ENCODE data around the gene WASL. TPM values are rescaled to one million over a fixed set of nuclear protein-coding genes. Genes with fewer than 3 reads are reported as not detected.

The WASL gene
- total RNA-seq, 1 experiment from 2014 or later = 42.3 TPM

GRCh38 chr7:123679614-123680013 lies 69.2 kb downstream of the WASL start:
- H3K36me3 ChIP-seq (ENCODE audit: control insufficient read depth, insufficient read depth, low read length) = peaks cover 2% of the 10 kb centered on the region
- BruUV-seq (replicated peaks) = no TSS peak
- no peak for DNase-seq
- Mint-ChIP-seq H3K36me3 (ENCODE audit: insufficient read depth, unreplicated experiment) (peaks cover 23% of the 10 kb centered on the region), H3K4me3 (ENCODE audit: unreplicated experiment) (no peak overlapping the region), H3K9me3 (ENCODE audit: unreplicated experiment) (no peaks in the 10 kb centered on the region), H3K27ac (ENCODE audit: unreplicated experiment) (no peak overlapping the region), H3K27me3 (ENCODE audit: insufficient read depth, unreplicated experiment) (no peaks in the 10 kb centered on the region), H3K4me1 (ENCODE audit: low read depth, unreplicated experiment) (no peaks in the 10 kb centered on the region)
- peaks cover 19% of the 10 kb centered on the region for H3K4me1 ChIP-seq
- no peaks in the 10 kb centered on the region for H3K9me3 ChIP-seq
- ChIA-PET CTCF (no interaction called here), POLR2A (no interaction called here)
- intact Hi-C loops (cut with micrococcal nuclease; ENCODE audit: unreplicated experiment) = loop anchor here (5.0 kb wide), 1 partner anchor 238 kb away; no protein-coding TSS in a partner anchor
- no peaks in the 10 kb centered on the region for H3K27me3 ChIP-seq (replicated peaks; ENCODE audit: control insufficient read depth, insufficient read depth, low read length)
- H3K4me3 ChIP-seq (ENCODE audit: low read depth, low read length) = no peak overlapping the region
- TF ChIP-seq, protein P1, sequence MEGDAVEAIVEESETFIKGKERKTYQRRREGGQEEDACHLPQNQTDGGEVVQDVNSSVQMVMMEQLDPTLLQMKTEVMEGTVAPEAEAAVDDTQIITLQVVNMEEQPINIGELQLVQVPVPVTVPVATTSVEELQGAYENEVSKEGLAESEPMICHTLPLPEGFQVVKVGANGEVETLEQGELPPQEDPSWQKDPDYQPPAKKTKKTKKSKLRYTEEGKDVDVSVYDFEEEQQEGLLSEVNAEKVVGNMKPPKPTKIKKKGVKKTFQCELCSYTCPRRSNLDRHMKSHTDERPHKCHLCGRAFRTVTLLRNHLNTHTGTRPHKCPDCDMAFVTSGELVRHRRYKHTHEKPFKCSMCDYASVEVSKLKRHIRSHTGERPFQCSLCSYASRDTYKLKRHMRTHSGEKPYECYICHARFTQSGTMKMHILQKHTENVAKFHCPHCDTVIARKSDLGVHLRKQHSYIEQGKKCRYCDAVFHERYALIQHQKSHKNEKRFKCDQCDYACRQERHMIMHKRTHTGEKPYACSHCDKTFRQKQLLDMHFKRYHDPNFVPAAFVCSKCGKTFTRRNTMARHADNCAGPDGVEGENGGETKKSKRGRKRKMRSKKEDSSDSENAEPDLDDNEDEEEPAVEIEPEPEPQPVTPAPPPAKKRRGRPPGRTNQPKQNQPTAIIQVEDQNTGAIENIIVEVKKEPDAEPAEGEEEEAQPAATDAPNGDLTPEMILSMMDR (IDR thresholded peaks at IDR 0.05; ENCODE audit: insufficient read depth in 1 of 2, low read depth in 1 of 2, low read length in 1 of 2, severe bottlenecking in 1 of 2, unreplicated experiment in 1 of 2) = no peak

DNA sequence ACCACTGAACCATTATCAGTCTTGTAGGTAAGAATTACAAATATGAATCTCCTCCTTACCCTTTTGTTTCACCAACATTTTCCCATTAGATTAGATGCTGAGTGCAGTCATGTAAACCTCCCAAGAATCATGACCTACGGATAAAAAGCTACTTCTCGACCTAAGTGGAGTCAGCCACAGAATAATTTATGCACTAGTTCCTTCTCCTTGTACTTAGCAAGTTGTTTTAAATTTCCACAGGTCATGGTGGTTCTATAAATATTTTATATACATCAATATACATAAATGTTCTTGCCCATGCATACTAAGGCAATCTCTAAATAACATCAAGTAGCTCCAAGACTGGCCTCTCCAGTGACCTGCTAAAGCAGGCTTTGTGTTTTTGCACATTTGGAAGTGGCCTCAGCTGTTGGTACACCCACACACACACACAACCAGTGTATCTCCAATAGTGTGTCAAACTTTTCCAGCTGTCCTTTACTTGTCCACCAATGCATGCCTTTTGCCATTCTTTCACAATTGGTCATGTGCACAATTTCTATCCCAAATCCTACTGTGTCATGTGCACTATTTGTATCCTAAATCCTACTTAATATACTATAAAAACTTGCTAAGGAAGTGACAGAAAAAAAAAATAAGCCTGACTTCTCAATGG lies 71.6 kb downstream of the WASL start:
- TF ChIP-seq, protein P1 (IDR thresholded peaks at IDR 0.05; ENCODE audit: insufficient read depth in 1 of 2, low read depth in 1 of 2, low read length in 1 of 2, severe bottlenecking in 1 of 2, unreplicated experiment in 1 of 2) = no peak
- no peaks in the 10 kb centered on the region for H3K9me3 ChIP-seq
- Mint-ChIP-seq H3K4me1 (ENCODE audit: low read depth, unreplicated experiment) (no peaks in the 10 kb centered on the region), H3K27ac (ENCODE audit: unreplicated experiment) (no peak overlapping the region), H3K36me3 (ENCODE audit: insufficient read depth, unreplicated experiment) (peaks cover 23% of the 10 kb centered on the region), H3K9me3 (ENCODE audit: unreplicated experiment) (no peaks in the 10 kb centered on the region), H3K4me3 (ENCODE audit: unreplicated experiment) (no peak overlapping the region), H3K27me3 (ENCODE audit: insufficient read depth, unreplicated experiment) (no peaks in the 10 kb centered on the region)
- ChIA-PET CTCF (no interaction called here), POLR2A (no interaction called here)
- no TSS peak for BruUV-seq (replicated peaks)
- intact Hi-C loops (cut with micrococcal nuclease; ENCODE audit: unreplicated experiment) = no loop called here
- H3K36me3 ChIP-seq (ENCODE audit: control insufficient read depth, insufficient read depth, low read length) = peaks cover 2% of the 10 kb centered on the region
- peaks cover 15% of the 10 kb centered on the region for H3K4me1 ChIP-seq
- no peak overlapping the region for H3K4me3 ChIP-seq (ENCODE audit: low read depth, low read length)
- no peak for DNase-seq
- no peaks in the 10 kb centered on the region for H3K27me3 ChIP-seq (replicated peaks; ENCODE audit: control insufficient read depth, insufficient read depth, low read length)

DNA sequence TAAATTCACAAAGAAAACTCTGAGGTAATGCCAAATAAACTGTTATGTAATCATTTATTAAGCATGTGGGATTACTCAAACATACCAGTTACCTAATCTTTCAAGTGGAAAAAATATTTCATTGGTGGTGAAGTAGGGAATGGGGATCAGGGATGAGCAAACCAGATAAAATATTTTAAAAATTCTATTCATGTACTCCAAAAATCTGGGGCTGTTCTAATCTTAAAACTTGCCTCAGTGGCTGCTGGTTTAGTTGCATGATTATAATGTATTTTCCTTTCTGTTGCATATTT lies 73.7 kb downstream of the WASL start:
- Mint-ChIP-seq H3K4me3 (ENCODE audit: unreplicated experiment) (no peak overlapping the region), H3K36me3 (ENCODE audit: insufficient read depth, unreplicated experiment) (peaks cover 30% of the 10 kb centered on the region), H3K4me1 (ENCODE audit: low read depth, unreplicated experiment) (no peaks in the 10 kb centered on the region), H3K9me3 (ENCODE audit: unreplicated experiment) (no peaks in the 10 kb centered on the region), H3K27ac (ENCODE audit: unreplicated experiment) (no peak overlapping the region), H3K27me3 (ENCODE audit: insufficient read depth, unreplicated experiment) (no peaks in the 10 kb centered on the region)
- POLR2A ChIA-PET = no interaction called here
- CTCF ChIA-PET = no interaction called here
- DNase-seq = no peak
- intact Hi-C loops (cut with micrococcal nuclease; ENCODE audit: unreplicated experiment) = loop anchor here (2.0 kb wide), 1 partner anchor 16 kb away; no protein-coding TSS in a partner anchor
- H3K4me3 ChIP-seq (ENCODE audit: low read depth, low read length) = no peak overlapping the region
- BruUV-seq (replicated peaks) = no TSS peak
- no peaks in the 10 kb centered on the region for H3K9me3 ChIP-seq
- H3K36me3 ChIP-seq (ENCODE audit: control insufficient read depth, insufficient read depth, low read length) = no peaks in the 10 kb centered on the region
- H3K27me3 ChIP-seq (replicated peaks; ENCODE audit: control insufficient read depth, insufficient read depth, low read length) = no peaks in the 10 kb centered on the region
- TF ChIP-seq, protein P1 (IDR thresholded peaks at IDR 0.05; ENCODE audit: insufficient read depth in 1 of 2, low read depth in 1 of 2, low read length in 1 of 2, severe bottlenecking in 1 of 2, unreplicated experiment in 1 of 2) = no peak
- H3K4me1 ChIP-seq = no peaks in the 10 kb centered on the region
